Activated CD4-positive, alpha-beta T cell treated with anti-CD3 and anti-CD28 coated beads, Interleukin-2, amount 50 U/mL, for 48 hours (primary cell): ENCODE data around the gene FAM107A.

Experiments used
- DNase-seq, 2 experiments: peaks; one replicate each; pipeline ENCODE4 v3.0.0-alpha.2; 2020

FAM107A gene, protein sequence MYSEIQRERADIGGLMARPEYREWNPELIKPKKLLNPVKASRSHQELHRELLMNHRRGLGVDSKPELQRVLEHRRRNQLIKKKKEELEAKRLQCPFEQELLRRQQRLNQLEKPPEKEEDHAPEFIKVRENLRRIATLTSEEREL

DNA sequence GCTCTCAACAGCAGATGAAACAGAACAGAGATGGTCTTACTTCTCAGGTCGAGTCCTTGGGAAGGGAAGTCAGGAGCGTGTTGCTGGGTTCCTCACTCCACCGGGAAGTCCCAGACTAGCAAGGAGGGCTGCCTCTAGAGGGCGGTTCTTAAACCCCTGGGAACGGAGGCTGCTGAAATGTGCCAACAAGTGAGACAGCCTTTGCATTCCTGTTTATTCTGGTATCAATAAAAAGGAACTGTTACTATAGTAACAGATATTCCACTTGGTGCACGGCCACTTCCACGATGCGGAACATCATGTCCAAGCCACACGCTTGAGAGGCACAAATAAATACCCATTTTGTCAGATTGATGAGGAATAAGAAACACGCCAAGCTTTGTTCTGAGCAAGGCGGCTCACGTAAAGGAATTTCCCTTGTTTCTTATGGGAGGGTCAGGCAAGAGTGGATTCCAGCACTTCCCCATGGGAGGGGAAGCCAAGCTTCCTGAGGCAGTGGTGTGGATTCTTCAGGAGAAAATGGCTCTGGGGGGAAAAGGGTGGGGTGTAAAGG, at the start of gene FAM107A:
Gene FAM107A, minus strand, starts transcription at position 123 of the 553 bp plus-strand sequence. CDS start 7,531 bp downstream, outside the sequence.
- no peak for DNase-seq

DNA sequence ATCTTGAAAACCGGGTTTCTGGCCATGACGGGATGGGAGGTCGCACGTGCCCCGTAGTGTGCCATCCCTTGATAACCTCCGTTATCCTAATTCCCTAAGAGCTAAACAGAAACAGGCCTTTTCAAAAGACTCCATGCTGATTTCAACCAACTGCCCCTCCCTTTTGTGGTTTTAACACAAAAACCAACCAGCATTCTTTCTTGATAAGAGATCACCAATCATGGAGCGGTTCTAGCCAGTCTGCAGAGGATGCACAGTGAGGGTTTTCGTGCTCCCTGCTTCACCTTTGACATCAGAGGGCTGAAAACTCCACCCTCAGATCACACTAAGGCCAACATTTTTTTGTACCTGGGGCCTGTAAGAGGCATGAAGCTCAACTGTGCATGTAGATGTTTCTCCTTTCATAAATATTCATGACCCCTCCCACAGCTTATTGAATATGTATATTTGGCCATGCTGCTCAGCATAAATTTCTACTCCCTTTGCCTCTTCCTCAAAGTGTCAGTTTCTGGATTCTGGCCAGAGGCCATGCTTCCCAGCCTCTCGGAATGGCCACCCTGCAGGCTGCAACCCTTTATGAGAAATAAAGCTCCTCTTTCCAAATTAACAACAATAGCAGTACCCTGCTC, 48.1 kb upstream of the FAM107A start:
- DNase-seq, result no peak

DNA sequence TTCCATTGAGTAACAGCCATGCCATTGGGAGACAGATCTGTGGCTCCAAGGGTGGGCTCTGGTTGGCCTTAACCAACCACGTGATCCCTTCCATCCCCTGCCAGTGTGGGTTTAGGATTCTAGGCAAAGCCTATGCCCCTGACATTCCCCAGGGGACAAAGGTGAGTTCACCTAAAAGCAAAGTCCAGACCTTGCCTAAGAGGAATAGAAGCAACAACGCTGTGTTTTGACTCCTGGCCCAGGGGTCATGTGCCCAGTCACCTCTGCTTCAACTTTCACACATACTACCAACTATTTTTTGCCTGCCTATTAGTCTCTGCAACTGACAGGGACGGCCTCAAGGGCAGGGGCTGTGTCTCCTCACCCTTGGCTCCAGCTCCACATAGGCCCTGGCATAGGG, 47.4 kb upstream of the FAM107A start:
- DNase-seq, result no peak

DNA sequence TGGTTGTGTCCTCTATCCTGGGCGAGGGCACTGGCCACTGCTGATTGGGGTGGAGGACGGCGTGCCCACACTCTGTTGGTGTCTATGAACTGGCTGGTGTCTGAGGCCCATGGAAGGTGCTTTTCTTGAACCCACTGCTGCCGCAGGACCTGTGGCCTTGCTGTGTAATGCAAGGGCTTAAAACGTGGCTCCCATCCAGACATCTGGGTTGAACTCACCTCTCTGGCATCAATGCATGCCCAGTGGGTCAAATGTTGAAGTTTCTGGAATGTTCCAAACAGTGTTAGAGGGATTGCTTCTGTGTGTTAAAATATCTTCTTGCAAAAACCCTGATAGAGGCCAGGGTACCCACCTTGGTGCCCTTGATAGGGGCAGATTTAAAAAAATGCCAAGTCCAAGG, 46.8 kb upstream of the FAM107A start:
- DNase-seq, result no peak

DNA sequence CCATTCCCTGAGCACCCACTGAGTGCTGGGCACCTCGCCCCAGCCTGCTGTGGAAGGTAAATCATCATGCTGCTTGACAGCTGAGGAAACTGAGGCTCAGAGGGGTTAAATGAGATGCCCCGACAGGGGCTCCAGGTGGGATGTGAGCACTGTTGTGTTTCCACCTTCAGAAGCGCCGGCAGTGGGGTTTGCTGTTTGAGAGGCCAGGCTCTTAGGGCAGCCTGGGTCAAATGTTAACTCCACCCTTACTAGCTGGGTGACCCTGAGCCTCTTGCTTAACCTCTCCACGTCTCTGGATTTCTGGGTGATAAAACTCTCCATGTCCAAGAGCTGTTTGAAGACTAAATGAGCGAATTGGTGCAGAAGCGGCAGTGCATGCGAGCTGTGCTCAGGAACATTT, 46.3 kb upstream of the FAM107A start:
- no peak for DNase-seq

DNA sequence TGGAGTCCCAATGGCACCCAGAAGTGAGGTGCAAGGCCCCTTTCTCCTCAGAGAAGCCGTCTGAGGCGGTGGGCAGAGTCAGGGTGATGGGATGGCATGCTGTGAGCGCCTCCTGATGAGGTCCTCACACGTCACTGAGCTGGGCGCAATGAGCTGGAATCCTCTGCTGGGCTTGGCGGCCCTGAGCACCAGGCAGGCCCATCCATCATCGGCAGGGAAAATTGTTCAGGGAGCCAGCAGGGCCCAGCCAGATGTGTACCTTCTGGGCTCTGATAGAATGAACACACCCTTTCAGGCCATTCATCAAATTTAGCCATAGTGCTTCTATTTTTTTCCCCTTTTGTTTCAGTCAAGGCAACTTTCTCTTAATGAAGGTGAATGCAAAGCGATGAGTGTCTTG, 45.7 kb upstream of the FAM107A start:
- DNase-seq, result no peak

DNA sequence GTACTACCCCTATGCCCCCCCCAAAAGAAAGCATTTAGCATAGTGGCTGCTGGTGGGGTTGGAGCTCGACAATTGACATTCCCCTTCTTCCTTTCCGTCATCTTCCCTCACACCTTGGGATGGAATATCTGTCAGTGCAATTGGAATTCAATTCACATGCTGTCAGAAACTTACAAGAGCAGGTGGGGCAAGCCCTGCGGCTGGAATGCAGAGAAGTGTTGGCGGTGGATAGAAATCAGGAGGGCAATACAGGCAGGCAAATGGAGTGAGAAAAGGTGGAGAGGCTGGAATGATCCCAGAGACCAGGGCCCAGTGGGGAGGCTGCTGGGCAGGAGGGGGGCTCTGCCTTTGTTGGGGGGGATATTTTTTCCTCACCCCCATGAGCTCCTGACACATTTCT, 45.2 kb upstream of the FAM107A start:
- no peak for DNase-seq

DNA sequence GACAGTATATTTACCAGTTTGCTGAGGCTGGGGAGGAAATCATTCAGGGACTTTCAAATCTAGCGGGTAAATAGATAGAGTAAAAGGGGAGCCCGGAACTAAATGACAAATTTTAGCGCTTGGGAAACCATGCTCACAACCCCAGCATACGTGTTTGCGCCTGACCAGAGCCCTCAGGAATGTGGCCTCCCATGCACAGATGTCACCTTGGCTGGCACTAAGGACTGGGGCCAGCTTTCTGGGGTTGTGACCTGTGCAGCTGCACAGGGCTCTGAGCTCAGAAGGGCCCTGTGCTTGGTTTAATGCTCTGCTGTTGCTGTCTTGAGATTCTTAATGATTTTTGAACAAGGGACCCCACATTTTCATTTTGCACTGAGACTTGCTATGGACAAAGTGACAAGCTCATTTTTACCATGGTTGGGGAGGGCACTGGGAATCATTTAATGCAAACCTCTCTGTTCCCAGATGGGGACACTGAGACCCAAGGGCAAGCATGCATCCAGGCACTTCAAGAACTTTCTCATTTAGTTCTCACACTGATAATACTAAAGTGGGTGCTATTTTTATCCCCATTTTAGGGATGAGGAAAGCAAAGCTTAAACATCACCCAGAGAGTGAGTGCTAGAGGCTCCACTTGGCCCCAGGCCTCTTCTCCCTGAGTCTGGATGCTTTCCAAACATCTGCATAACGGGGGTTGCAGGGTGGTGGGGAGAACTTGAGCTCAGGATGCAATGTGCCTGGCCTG, 44.1 kb upstream of the FAM107A start:
- DNase-seq, result no peak

DNA sequence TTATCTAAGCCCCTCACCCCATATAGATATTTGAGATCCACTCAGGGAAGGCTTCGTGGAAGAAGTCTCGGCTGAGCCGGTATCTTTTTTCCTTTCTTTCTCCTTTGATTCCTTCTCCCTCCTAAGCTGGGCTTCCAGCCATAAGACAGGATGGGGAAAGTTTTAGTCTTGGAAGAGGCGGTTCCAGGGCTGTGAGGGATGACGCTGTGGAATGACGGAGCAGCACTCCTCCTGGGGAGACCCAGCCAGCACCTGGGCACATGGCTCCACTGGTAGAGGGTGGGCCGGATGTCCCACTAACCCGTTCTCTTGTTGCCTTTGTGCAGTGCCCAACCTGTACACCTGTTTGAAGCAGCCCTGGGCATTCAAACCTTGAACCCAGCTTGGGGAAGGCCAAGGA, 43.2 kb upstream of the FAM107A start:
- no peak for DNase-seq

DNA sequence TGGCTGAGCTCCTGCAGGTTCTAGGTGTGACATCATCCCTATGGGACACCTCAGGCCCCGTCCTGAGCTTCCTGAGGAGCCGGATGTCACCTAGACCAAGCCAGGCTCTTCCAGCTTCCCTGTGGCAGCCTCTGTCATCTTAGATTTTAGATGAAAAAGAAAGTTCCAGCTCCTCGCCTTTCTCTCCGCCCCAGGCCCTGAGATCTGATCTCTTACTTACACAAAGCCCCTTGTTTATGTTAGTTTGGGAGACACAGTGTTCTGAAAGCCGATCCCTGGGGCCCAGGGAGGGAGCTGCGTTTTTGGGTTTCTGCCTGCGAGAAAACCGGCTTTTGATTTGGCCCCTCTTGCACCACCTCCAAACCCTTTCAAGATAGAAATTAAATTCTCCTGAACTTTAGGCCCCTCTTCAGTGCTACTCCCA, 40.2 kb upstream of the FAM107A start:
- no peak for DNase-seq

DNA sequence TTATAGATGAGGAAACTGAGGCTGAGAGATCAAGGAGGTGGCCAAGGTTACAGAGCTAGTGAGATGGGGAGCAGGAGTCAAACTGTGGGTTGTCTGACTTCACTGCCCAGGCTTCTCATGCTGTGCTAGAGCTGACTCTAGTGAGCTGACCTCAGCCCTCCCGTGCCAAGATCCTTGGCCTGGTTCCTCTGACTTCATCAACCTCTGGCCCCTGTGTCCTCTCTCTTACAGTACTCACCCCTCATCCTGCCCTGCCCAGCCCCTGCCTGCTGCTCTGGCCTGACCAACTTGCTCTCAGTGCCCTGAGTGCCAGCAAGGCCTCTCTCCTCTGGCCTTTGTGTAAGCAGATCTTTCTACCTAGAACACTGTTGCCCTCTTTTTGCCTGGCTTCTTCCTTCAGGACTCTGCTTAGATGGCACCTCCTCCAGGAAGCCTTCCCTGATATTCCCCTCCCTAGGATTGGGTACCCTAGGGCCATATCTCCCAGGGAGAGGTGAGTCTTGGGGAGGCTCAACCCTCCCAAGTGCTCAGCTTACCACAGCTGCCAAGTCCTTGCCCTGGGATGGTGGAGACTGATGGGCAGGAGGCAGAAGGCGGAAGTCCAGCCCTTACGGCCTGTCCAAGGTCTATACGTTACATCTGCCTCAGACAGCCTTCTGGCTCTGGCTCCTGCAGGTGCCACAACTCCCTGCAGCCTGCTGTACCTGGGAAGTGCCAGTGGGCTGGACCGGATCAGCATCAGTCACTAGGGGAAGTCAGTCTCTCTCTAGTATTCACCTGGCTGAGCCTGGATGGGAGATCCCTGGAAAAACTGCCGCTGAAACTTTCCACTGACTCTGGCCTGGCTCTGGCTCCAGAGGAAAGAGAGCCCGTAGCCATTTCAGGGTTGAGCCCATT, 36.3 kb upstream of the FAM107A start:
- no peak for DNase-seq

DNA sequence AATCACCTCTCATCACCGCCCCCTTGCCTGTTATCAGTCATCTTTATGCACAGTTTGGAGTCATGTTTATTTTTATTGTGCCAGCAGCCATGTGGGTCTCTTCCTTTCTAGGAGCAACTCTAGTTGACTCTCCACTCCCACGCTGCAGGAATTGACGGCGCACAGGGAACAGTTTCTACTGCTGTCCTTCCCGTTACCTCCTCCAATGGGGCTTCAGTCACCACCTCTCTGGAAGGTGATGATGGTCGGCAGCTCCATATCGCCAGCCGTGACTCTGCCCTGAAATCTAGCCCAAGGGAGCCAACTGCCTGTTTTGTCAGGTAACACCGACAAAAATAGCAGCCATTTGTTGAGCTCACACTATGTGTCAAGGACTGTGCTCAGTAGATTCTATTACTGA, 35.6 kb upstream of the FAM107A start:
- DNase-seq, result no peak

DNA sequence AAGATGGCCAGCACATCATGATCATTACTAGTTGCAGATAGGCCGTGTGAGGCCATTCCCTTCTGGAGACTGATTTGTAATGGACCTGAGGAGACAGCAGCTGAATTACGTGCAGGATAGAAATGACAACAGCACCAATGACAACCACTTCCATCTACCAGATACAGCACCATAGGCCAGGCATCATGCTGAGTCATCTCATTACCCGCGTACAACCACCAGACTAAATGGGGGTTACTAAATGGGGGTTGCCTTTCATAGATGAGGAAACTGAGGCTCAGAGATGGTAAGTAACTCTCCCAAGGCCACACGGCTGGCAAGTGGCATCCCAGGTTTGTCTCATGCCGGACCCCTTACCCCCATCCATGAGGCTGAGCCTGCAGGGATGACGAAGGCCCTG, 32.8 kb upstream of the FAM107A start:
- peak in 1 of 2 experiments; percentile 5 for DNase-seq

DNA sequence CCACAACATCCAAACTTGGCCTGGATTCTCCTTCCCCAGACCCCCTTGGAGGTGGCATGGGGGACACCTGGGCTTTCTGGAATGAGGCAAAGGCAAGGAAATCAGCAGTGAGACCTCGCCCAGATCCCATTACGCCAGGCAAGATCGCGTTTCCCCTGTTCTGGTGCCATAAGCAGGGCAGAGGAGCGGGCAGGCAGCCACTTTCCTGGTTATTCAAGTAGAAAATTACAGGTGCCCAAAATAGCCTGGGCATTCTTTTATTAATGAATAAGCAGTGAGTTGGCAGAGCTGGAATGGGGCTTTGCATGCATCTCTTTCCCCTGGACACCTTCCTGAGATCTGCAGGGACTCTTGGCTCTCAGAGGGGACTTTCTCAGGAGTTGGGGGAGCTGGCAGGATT, 31.5 kb upstream of the FAM107A start:
- no peak for DNase-seq

DNA sequence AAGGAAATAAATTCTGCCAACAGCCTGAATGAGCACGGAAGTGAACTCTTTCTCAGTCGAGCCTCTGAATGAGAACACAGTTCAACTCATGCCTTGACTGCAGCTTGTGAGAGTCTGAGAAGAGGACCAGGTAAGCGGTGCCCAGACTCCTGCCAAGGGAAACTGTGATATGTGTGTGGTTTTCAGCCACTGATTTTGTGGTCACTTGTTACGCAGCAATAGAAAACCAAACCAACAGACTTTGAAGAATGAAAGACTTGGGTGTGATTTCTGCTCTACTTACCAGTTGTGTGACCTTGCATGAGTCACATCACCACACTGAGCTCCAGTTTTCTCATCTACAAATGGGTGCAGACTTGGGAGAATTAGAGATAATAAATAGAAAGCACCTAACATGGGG, 30.6 kb upstream of the FAM107A start:
- DNase-seq, result no peak

DNA sequence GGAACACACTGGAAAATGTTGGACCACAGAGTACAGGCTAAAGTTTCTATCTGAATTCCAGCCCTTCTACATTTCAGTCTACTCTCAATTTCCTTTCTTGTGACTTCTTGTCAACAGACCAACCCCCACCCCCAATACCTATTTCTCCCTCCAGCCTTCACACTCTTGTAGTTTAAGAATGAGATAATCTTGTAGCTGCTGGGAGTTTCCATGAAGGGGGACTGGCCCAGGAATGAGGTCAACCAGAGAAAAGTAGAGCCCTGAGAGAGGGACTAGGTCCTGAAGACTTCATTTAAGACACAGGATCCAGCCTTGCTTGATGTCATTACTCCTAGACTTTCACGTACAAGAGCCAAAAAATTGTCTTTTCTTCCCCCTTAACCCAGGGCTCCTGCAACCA, 29.5 kb upstream of the FAM107A start:
- no peak for DNase-seq

DNA sequence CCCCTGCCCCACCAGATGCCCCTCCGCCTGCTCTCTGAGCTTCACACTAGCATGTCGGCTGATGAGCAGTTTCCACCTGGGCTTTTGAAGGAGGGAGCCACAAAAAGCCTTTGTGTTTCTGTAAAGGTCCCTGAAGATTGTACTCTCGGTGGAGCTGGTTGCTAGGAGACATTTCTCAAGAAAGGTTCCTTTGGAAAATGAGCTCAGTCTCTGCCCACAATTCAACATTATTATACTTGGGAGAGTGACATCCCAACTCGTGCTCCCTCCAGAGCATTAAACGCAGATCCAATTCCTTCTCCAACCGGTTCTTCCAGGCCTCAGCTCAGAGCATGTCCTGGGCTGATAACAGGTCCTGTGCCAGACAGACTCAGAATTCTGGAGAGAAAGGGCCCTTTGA, 26.8 kb upstream of the FAM107A start:
- no peak for DNase-seq

DNA sequence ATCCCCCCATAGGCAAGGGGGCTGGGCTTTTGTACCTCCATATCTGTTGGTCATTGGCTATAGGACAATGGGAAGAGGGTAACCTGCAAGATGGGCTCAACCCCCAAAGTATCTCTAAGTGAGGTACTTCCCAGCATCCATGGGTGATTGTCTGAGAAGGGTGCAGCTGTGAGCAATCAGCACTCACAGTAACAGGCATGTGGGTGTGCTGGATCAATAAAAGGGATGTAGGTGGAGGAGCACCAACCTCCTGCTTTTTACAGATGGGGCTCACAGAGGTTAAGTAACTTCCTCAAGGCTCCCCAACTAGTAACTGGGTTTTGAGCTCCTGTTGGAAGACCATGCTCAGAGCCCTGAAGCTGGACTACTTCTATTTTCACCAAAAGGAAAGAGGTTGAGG, 26.4 kb upstream of the FAM107A start:
- DNase-seq, result no peak

DNA sequence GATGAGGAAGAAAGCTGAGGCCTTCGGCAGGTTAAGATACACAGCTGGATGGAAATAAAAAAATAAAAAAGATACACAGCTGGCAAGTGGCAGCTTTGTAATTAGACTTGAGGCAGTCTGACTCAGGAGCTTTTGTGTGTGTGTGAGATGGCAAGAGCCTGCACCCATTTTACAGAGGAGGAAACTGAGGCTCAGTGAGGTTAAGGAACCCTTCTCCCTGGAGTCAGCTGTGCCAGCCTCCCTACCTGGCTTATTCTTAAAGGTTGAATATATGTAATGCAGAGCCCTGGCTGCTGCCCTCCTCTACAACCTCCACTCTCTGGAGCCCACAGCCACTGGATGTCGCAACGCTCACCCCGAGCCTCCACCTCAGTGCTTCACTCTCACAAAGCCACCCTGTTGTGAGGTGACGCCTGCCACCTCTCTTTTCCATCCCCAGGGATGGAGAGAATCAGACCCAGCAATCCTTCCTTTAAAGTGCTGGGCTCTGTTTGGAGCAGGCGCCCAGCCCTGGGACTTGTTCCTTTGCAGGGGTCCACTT, 20.6 kb upstream of the FAM107A start:
- DNase-seq, result no peak

DNA sequence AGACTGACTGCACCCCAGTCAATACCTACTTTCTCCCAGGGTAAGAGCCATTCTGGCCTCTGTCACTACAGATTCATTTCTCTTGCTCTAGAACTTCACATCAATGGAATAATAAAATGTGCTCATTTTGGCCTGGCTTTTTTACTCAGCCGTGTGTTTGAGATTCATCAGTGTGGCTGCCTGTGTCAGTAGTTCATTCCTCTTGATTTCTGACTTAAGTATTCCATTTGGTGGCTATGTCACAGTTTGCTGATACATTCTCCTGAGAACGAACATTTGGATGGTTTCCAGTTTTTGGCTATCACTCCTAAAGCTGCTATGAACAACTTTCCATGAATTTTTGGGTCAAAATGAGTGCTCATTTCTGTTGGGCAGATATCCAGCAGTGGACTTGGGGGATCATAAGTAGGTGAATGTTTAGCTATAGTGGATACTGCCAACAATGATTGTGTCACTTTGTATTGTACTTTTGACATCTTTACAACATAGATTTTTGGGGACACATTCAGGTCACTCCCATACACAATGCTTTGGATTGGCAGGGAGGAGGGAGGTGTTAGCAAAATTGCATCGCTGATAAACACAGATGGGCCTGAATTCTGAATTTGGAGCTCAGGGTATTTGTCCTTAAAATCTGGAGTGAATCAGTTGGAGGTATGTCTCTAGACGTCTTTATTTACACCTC, 19.8 kb upstream of the FAM107A start:
- no peak for DNase-seq

DNA sequence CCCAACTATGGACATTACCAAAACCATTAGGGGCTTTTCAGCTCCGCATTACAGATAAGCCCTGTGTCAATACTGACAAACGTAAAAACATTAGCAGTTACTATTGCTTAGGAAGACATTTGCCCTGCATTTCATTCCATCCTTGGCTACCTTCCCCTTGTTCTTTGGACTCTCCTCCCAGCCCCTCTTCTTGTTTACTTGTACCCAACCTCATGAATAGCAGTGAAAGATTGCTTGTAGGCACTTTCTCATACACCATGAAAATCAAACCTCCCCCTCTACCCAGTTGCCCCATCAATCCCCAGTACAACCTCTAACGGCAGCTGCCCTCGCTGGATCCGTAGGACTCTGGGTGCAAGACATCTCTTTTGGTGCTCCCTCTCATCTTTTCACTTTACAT, 16.9 kb upstream of the FAM107A start:
- DNase-seq, result no peak
